Activated T-cell treated with anti-CD3 and anti-CD28 coated beads for 24 hours (primary cell): Measurements from ENCODE around the gene ARHGAP35.
"Not testable (repeated sequence)": the region's sequence is repeated elsewhere in the genome, so short reads cannot be mapped to it uniquely, and the experiment has no call there.

ENCODE experiments used
- DNase-seq: peaks from one replicate; pipeline ENCODE4 v3.0.0-alpha.2; 2020; ENCODE audit warnings: low read depth

The ARHGAP35 gene

DNA sequence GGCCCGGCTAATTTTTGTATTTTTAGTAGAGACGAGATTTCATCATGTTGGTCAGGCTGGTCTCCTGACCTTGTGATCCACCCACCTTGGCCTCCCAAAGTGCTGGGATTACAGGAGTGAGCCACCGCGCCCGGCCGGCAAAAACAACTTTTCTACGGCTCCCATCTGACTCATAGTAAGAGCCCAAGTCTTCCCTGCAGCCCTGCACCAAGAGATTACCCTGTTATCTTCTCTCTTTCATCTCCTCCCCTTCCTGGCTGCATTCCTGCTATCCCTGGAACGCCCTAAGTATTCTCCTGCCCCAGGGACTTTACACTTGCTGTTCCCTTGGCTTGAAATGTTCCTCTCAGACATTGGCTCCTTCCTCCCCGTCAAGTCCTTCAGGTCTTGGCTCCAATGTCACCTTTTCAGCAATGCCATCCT is 16.7 kb upstream of the ARHGAP35 start:
- DNase-seq: no peak

GRCh38 chr19:46845959-46846459 is 14.8 kb upstream of the ARHGAP35 start:
- no peak for DNase-seq

- DNase-seq: no peak
These were observed 13.3 kb upstream of the ARHGAP35 start for GRCh38 chr19:46847528-46847927.

- DNase-seq: no peak
These were observed 12.4 kb upstream of the ARHGAP35 start for GRCh38 chr19:46848389-46848788.

GRCh38 chr19:46849610-46850009 is 11.2 kb upstream of the ARHGAP35 start:
- no peak for DNase-seq

GRCh38 chr19:46850228-46851203 is 10.3 kb upstream of the ARHGAP35 start, which contains the start of gene AP2S1:
AP2S1 (minus strand) TSS chr19:46850846; CDS start chr19:46850766, 80 bp downstream.
- peak; percentile 91 for DNase-seq

DNA sequence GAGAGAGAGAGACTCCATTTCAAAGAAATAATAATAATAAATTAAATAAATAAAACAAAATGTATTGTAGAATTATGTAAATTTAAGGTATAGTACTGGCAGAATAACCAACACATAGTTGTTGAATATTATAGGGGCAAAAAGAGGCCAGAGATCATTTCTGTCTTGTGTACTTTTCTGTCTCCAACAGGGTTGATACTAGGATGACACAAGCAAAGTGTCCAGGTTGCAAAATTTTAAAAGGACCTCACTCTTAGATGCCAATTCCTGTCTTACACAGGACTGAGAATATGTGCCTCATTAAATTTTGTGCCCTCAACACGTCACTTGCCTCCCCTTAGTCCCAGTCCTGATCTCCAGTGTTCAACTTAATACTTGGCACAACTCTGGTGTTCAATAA is 8.0 kb upstream of the ARHGAP35 start:
- DNase-seq: no peak

GRCh38 chr19:46854698-46855097 is 6.1 kb upstream of the ARHGAP35 start:
- DNase-seq: not testable (repeated sequence)

DNA sequence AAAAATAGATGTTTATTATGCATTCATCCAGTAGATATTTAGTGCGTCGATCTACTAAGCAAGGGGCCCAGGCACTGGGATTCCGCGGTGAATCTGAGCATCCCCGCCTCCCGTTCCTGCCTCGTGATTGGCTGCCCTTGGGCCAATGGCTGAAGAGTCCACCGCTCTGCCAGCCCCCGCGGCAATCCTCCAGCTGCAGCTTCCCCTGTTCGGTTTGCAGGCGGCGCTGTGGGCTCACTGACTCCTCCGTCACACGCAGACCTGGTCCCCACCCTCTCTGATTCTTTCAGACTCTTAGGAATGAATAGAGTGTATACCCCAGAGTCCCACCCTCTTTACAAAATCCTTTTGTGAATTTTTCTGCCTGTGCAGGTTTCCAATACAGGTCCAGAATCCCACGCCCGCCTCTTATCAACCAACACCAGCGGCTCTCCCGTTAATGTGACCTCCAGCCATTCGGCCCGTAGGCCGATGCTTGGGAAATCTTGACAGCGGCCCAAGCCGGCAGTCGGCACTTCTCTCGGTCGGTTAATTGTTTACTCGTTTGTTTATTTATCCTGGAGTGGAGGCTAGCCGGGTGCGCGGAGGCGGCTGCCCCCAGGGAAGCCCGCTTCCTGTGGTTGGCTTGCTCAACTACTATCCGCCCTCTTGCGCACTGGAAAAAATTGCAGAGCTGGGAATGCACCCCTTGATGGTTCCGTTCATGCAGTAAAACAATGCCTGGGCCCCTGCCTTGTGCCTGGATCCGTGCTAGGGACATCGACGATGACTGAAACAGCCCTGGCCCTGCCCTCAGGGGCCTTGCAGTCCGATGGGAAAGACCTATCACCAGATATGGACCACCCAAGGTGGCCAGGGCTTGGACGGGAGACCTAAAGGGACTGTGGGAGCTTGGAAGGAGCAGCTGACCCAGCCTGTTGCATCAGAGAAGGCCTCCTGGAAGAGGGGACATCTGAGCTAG is 4.5 kb upstream of the ARHGAP35 start:
- peak; percentile 89 for DNase-seq

DNA sequence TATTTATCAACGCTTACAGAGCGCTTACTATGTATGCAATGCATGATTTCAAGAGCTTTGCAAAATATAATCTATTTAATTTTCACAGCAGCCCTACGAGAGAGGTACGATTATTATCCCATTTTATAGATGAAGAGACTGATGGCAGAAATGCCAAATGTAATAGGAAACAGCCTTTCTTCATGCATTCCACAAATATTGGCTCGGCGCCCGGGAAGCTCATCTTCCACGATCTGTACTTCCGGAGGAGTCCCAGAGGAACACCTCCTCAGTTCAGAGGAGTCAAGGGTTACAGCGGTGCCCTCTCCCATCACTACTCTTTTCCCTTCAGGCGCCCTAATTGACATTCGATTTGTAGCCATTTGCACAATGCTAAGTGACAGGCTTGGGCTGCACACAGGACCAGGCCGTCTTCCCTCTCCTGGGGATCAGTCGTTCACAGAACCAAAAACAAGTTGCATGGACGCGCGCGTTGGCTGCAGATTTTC is 1.1 kb upstream of the ARHGAP35 start:
- no peak for DNase-seq

- DNase-seq: peak; percentile 92
These were observed 512 bp upstream of the ARHGAP35 start for GRCh38 chr19:46860125-46860845.

GRCh38 chr19:46861691-46862502 is 1.1 kb downstream of the ARHGAP35 start:
- DNase-seq: no peak

- no peak for DNase-seq
These were observed 1.7 kb downstream of the ARHGAP35 start for GRCh38 chr19:46862503-46862834.

DNA sequence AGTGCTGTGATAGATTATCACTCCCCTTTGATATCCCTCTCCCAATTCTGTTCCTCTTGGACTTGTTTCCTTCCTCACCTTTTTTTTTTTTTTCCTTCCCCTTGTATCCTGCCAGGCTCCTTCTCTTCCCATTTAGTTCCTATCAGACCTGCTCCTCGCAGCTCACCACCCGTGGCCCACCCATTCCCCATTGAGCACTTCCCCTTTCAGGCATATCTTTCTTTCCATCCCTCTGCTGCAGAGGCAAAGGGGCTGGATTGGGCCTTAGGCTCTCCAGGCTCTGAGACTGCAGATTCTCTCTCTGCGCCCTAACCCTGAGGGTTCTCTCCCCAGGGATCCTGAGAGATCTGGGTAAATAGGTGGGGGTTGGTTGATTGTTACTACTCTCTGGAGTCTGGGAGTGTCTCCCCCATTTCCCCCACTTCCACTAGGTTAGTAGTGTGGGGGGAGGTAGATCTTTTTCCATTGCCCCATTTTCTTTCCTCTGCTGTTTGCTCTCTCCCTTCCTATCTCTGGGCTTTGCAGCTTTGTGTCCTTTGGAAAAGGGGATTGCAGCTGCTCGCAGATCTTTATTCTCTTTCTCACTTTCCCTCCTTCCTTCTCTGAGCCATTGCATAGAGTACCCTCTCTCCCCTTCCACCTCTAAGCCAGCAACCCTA is 2.3 kb downstream of the ARHGAP35 start:
- no peak for DNase-seq

GRCh38 chr19:46863818-46864629 is 3.2 kb downstream of the ARHGAP35 start:
- DNase-seq: no peak

DNA sequence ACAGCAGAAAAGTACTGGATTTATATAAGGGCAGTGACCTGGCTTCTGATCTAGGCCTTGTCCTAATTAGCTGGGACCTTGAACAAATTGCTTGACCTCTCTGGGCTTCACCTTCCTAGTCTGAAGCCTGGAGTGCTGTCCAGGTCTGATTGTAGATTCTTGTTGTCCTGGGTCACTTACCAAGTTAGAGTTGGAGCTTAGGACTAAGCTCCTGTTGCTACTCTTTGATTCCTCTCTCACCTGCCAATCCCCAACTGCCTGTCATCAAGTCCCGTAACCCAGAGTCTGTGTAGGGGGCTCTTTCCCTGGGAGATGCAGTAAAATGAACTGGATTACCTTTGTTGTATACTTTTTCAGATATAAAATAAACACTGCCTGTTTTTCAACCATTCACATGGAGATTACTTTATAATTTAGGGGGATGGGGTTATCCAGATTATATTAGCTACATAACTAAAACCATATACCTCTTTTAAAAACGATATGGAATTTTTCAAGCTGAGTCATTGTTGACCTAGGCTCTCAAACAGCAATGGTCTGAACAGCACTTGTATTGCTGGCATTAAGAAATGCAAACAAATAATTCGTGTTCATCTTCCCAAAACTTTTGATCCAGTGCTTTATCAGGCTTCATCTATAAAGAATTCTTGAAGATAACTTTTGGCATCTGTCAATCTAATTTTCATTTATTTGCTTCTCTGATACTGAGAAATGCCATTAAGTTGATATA is 5.8 kb downstream of the ARHGAP35 start:
- DNase-seq: no peak

DNA sequence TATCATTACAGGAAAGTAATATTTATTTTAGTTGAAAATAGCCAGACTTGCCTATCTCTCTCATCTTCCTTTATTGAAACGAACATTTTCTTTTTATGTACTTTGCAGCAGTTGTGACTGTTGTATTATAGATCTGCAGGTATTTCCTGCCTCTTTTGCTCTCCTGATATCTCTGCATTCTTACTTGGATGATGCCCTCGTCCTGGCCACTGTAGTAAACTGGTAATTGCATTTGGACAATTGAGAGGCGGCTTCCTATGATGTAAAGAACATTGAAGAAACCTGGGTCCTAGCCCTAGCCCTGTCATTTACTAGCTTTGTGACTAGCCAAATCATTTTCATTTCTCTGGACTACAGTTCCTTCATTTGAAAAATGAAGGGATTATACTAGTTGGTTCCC is 6.4 kb downstream of the ARHGAP35 start:
- DNase-seq: no peak

DNA sequence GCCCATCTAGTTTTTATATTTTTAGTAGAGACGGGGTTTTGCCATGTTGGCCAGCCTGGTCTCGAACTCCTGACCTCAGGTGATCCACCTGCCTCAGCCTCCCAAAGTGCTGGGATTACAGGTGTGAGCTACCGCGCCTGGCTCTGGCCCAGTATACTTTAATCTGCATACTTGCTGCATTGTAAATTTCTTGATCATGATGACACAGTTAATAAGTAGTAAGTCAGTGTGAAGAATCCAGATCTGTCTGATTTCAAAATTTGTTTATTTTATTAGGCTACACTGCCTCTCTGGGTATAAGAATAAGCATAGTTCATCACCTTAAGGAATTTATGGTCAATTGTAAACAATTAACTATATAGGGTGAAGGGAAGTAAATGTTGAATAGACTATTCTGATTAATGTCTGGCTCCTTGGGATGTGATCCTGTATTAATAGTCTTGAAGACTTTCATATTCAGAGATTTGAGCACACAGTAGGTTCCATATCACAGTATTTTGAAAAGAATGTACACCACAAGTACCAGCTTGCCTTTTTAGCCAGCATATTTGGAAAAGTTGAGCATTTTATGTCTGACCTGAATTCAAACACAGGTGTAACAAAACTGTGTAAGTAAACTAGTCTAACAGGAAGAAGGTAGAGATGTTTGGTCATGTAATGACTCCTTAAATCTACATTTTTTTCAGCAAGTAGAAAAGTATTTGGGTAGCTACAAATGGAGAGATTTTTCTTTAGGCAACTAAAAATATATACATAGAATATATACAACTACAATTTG is 7.4 kb downstream of the ARHGAP35 start:
- no peak for DNase-seq
